Esophagus muscularis mucosa (tissue), 4 donors: ENCODE measurements around the gene TMEM150B.

Experiments used
- CTCF ChIP-seq, 3 experiments: fragments of 200-600 bp in 2 of 3; fragments of 450-650 bp in 1 of 3; sonication (generic) in 2 of 3; IDR thresholded peaks; one replicate each; pipeline ENCODE4 v1.5.1; 2017 to 2019; ENCODE audit warnings: antibody characterized with exemption in 3 of 3, mild to moderate bottlenecking in 2 of 3, moderate library complexity in 1 of 3
- EP300 ChIP-seq: sonication (generic); formaldehyde crosslinking; IDR thresholded peaks from one replicate; pipeline ENCODE4 v1.6.1; 2017; ENCODE audit warnings: antibody characterized with exemption
- POLR2A ChIP-seq: fragments of 450-650 bp; IDR thresholded peaks from one replicate; pipeline ENCODE4 v1.6.1; 2017; ENCODE audit warnings: antibody characterized with exemption, moderate library complexity, mild to moderate bottlenecking, low read depth
- POLR2AphosphoS5 ChIP-seq, 2 donors: sonication (generic); formaldehyde crosslinking; IDR thresholded peaks; one replicate each; pipeline ENCODE4 v1.6.1; 2017; ENCODE audit warnings: antibody characterized with exemption in 2 of 2

GRCh38 chr19:55373993-55374757 is 49.0 kb upstream of the TMEM150B start:
- TF ChIP-seq POLR2A (no peak), CTCF (IDR thresholded peaks at IDR 0.05) (no peak), POLR2AphosphoS5 (IDR thresholded peaks at IDR 0.05) (no peak), EP300 (no peak)
